ENCODE measurements around the gene ARHGAP21.

DNA sequence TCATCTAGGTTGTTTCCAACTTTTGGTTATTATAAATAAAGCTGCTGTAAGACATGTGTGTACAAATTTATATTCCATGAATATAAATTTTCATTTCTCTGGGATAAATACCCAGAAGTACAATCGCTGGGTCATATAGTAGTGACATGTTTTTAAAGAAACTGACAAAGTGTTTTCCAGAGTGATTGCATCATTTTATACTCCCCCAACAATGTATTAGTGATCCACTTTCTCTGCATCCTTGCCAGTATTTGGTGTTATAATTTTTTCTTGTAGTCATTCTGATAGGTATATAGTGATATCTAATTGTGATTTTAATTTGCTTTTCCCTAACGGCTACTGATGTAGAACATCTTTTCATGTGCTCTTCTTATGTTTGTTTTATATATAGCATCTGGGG, 27.0 kb upstream of the ARHGAP21 start:
- TF ChIP-seq CTCF (IDR thresholded peaks at IDR 0.05 in 4 of 5, conservative IDR thresholded peaks at IDR 0.05 in 1 of 5), result no peak
- TF ChIP-seq POLR2A (IDR thresholded peaks at IDR 0.05), result no peak
